H54 (cell line): ENCODE results near the gene KCNH2.

ENCODE experiments used
- DNase-seq: peaks from one replicate; pipeline ENCODE4 v3.0.0; 2011; ENCODE audit warnings: low spot score, mixed read lengths; ENCODE audit not compliant: insufficient read length
- FAIRE-seq: peaks from 3 replicates; lab custom pipeline; 2011; peaks lifted over from hg19 to GRCh38; lab: Jason Lieb, UNC
- POLR2A ChIP-seq: IDR thresholded peaks from 2 replicates; pipeline ENCODE4 v1.6.1; 2011; ENCODE audit warnings: low read depth, mild to moderate bottlenecking, low read length

The KCNH2 gene

GRCh38 chr7:150981644-150982043, 3.5 kb upstream of the KCNH2 start:
- TF ChIP-seq POLR2A: no peak
- DNase-seq (no peak), FAIRE-seq (no peak)

GRCh38 chr7:150980663-150981062, 2.5 kb upstream of the KCNH2 start:
- no peak for DNase-seq
- TF ChIP-seq POLR2A: no peak
- FAIRE-seq: no peak

- DNase-seq (no peak), FAIRE-seq (no peak)
- TF ChIP-seq POLR2A: no peak
These were observed 1.7 kb upstream of the KCNH2 start for GRCh38 chr7:150979713-150980390.

GRCh38 chr7:150977382-150978125, 567 bp downstream of the KCNH2 start:
- FAIRE-seq: no peak

GRCh38 chr7:150976529-150977381, 1.4 kb downstream of the KCNH2 start:
- no peak for TF ChIP-seq POLR2A
- DNase-seq (no peak), FAIRE-seq (no peak)

More at GRCh38 chr7:150977382-150978125, 567 bp downstream of the KCNH2 start:
- no peak for TF ChIP-seq POLR2A
- no peak for DNase-seq

- FAIRE-seq: no peak
- no peak for TF ChIP-seq POLR2A
- no peak for DNase-seq
These were observed 2.4 kb downstream of the KCNH2 start for GRCh38 chr7:150975536-150976319.

GRCh38 chr7:150974468-150975391, 3.4 kb downstream of the KCNH2 start:
- no peak for DNase-seq
- FAIRE-seq: no peak
- TF ChIP-seq POLR2A: peak; percentile 48

GRCh38 chr7:150973571-150974451, 4.3 kb downstream of the KCNH2 start:
- no peak for TF ChIP-seq POLR2A
- no peak for DNase-seq
- no peak for FAIRE-seq

GRCh38 chr7:150972741-150973140, 5.4 kb downstream of the KCNH2 start:
- no peak for TF ChIP-seq POLR2A
- FAIRE-seq (no peak), DNase-seq (no peak)

- no peak for FAIRE-seq
- DNase-seq: no peak
- TF ChIP-seq POLR2A: no peak
These were observed 6.1 kb downstream of the KCNH2 start for GRCh38 chr7:150972023-150972468.

GRCh38 chr7:150971242-150972022, 6.7 kb downstream of the KCNH2 start:
- FAIRE-seq (no peak), DNase-seq (no peak)
- no peak for TF ChIP-seq POLR2A
